PC-3 (cell line): ENCODE results near the gene TFAP2B. TPM values are rescaled to one million over a fixed set of nuclear protein-coding genes. Genes with fewer than 3 reads are reported as not detected.

Experiments
- ATAC-seq: fragments of 200-7000 bp; cut with Tn5 transposase; 2 replicates; pipeline ENCODE4 v1.9.1; 2020; ENCODE audit warnings: mild to moderate bottlenecking, moderate library complexity
- BruUV-seq: library from RNA; stranded (reverse); fragments of 400-500 nt; replicated peaks from 2 replicates; lab custom pipeline; 2021; lab: Mats Ljungman, UMichigan
- CTCF ChIA-PET: fragments of 300-600 bp; sonication (Branson Sonifier 250); formaldehyde crosslinking; loops from one replicate; lab custom pipeline; 2022; ENCODE audit warnings: antibody characterized with exemption; lab: Charles Lee
- POLR2A ChIA-PET: fragments of 300-600 bp; sonication (Branson Sonifier 250); formaldehyde crosslinking; loops from one replicate; lab custom pipeline; 2022; ENCODE audit warnings: antibody characterized with exemption; ENCODE audit not compliant: unreplicated experiment; lab: Charles Lee
- DNase-seq: peaks from one replicate; pipeline ENCODE4 v3.0.0-alpha.2; 2015
- H2AFZ ChIP-seq: fragments of 300-600 bp; sonication (generic); 2 replicates; pipeline ENCODE4 v1.6.0; 2016; ENCODE audit warnings: antibody characterized with exemption, low read length
- H3F3A ChIP-seq: fragments of 300-600 bp; sonication (generic); one replicate; pipeline ENCODE4 v1.6.0; 2017; ENCODE audit warnings: antibody characterized with exemption, low read length, control low read depth, mild to moderate bottlenecking; ENCODE audit not compliant: unreplicated experiment
- H3K27ac ChIP-seq: fragments of 300-600 bp; sonication (generic); 2 replicates; pipeline ENCODE4 v1.5.1; 2016; ENCODE audit warnings: mild to moderate bottlenecking, low read length
- H3K27me3 ChIP-seq: fragments of 300-600 bp; sonication (generic); 2 replicates; pipeline ENCODE4 v1.6.1; 2016; ENCODE audit warnings: low read length, mixed read lengths
- H3K36me3 ChIP-seq: fragments of 300-600 bp; sonication (generic); 2 replicates; pipeline ENCODE4 v1.6.1; 2016; ENCODE audit warnings: low read depth, mixed run types, low read length, mixed read lengths
- H3K4me1 ChIP-seq: fragments of 300-600 bp; sonication (generic); 2 replicates; pipeline ENCODE4 v1.5.1; 2016; ENCODE audit warnings: low read length; ENCODE audit not compliant: insufficient read depth
- H3K4me2 ChIP-seq: fragments of 300-600 bp; sonication (generic); 2 replicates; pipeline ENCODE4 v1.6.0; 2016; ENCODE audit warnings: low read length
- H3K4me3 ChIP-seq: fragments of 300-600 bp; sonication (generic); 2 replicates; pipeline ENCODE4 v1.5.1; 2016; ENCODE audit warnings: mild to moderate bottlenecking, low read length, mixed read lengths
- H3K79me2 ChIP-seq: fragments of 300-600 bp; sonication (generic); 2 replicates; pipeline ENCODE4 v1.6.1; 2017; ENCODE audit warnings: low read length, mixed read lengths
- H3K9ac ChIP-seq: fragments of 300-600 bp; sonication (generic); 2 replicates; pipeline ENCODE4 v1.6.0; 2016; ENCODE audit warnings: mild to moderate bottlenecking, low read length
- H3K9me2 ChIP-seq: fragments of 300-600 bp; sonication (generic); replicated peaks from 2 replicates; pipeline ENCODE4 v1.6.1; 2016; ENCODE audit warnings: mixed run types, low read length, mixed read lengths
- H3K9me3 ChIP-seq: fragments of 300-600 bp; sonication (generic); 2 replicates; pipeline ENCODE4 v1.6.1; 2016; ENCODE audit warnings: low read length, mixed read lengths
- H4K20me1 ChIP-seq: fragments of 300-600 bp; sonication (generic); 2 replicates; pipeline ENCODE4 v1.6.1; 2016; ENCODE audit warnings: low read length, mixed read lengths
- CTCF ChIP-seq: fragments of 300-600 bp; sonication (generic); conservative IDR thresholded peaks from 2 replicates; pipeline ENCODE4 v1.5.1; 2017; ENCODE audit warnings: antibody characterized with exemption, low read depth, mild to moderate bottlenecking, low read length
- EZH2 ChIP-seq: fragments of 300-600 bp; sonication (generic); IDR thresholded peaks from one replicate; pipeline ENCODE4 v1.6.1; 2017; ENCODE audit warnings: antibody characterized with exemption, mild to moderate bottlenecking, low read length; ENCODE audit not compliant: unreplicated experiment
- EZH2phosphoT487 ChIP-seq: fragments of 300-600 bp; sonication (generic); IDR thresholded peaks from 2 replicates; pipeline ENCODE4 v1.6.1; 2018; ENCODE audit warnings: mild to moderate bottlenecking, antibody characterized with exemption, low read length, borderline replicate concordance
- intact Hi-C: fragments of 100-400 bp; cut with micrococcal nuclease; formaldehyde crosslinking; loops from 2 replicates; pipeline ENCODE4 v1.9.0; 2023
- total RNA-seq: library from RNA; depleted of rRNA; stranded (reverse); fragments of >200 nt; gene quantifications from 2 replicates; pipeline ENCODE4 v1.2.3, GENCODE V29; 2014

The TFAP2B gene
- total RNA-seq, 1 experiment from 2014 or later: not detected

- Histone ChIP-seq H3K27ac (no peak overlapping the region), H3K27me3 (peaks cover 17% of the 10 kb centered on the region), H3K4me3 (peak overlapping the region; percentile 92), H2AFZ (peak overlapping the region; percentile 100), H3K36me3 (no peaks in the 10 kb centered on the region), H3K9me3 (no peaks in the 10 kb centered on the region), H3K9ac (peak overlapping the region; percentile 54), H3K4me2 (peak overlapping the region; percentile 93), H4K20me1 (no peaks in the 10 kb centered on the region), H3K4me1 (0 out of 2 replicates have a peak, but pooled peaks cover 1% of the 10 kb centered on the region), H3K79me2 (no peaks in the 10 kb centered on the region), H3F3A (no peaks in the 10 kb centered on the region), H3K9me2 (no peaks in the 10 kb centered on the region)
- TF ChIP-seq CTCF (peak; percentile 76), EZH2phosphoT487 (no peak), EZH2 (no peak)
- peak; percentile 43 for DNase-seq
- peak; percentile 67 for ATAC-seq
- ChIA-PET CTCF (no interaction called here), POLR2A (no interaction called here)
- intact Hi-C loops: loop anchor here (1.0 to 10.0 kb wide), 7 partner anchors 212 to 1206 kb away; no protein-coding TSS in a partner anchor
- no TSS peak for BruUV-seq
Measured at GRCh38 chr6:50815436-50816114, 3.1 kb upstream of the TFAP2B start.

GRCh38 chr6:50816115-50816675, 2.5 kb upstream of the TFAP2B start:
- ChIA-PET CTCF (no interaction called here), POLR2A (no interaction called here)
- no peaks in the 10 kb centered on the region for H3K36me3 ChIP-seq
- H3K9me3 ChIP-seq: no peaks in the 10 kb centered on the region
- H3K4me2 ChIP-seq: peak overlapping the region; percentile 93
- peaks cover 8% of the 10 kb centered on the region; the same call in 1 of the 2 replicates for H3K4me1 ChIP-seq
- H3K27me3 ChIP-seq: peaks cover 18% of the 10 kb centered on the region
- no TSS peak for BruUV-seq
- H3K79me2 ChIP-seq: no peaks in the 10 kb centered on the region
- H3K27ac ChIP-seq: no peak overlapping the region
- peak; percentile 91 for DNase-seq
- H3K9me2 ChIP-seq: no peaks in the 10 kb centered on the region
- no peaks in the 10 kb centered on the region for H4K20me1 ChIP-seq
- no peaks in the 10 kb centered on the region for H3F3A ChIP-seq
- intact Hi-C loops: loop anchor here (1.0 to 10.0 kb wide), 5 partner anchors 211 to 1146 kb away; no protein-coding TSS in a partner anchor
- H3K9ac ChIP-seq: peak overlapping the region; percentile 54
- peak; percentile 87 for ATAC-seq
- H2AFZ ChIP-seq: peak overlapping the region; percentile 100
- TF ChIP-seq CTCF: peak; percentile 77
- no peak for TF ChIP-seq EZH2
- H3K4me3 ChIP-seq: peak overlapping the region; percentile 92
